SK-N-MC (cell line): Measurements from ENCODE around the gene ZNF19.

Source experiments
- EZH2 ChIP-seq: fragments of 200-600 bp; sonication (generic); IDR thresholded peaks from one replicate; pipeline ENCODE4 v1.6.1; 2017; ENCODE audit warnings: antibody characterized with exemption
- POLR2AphosphoS5 ChIP-seq: IDR thresholded peaks from 2 replicates; pipeline ENCODE4 v1.6.1; 2012; ENCODE audit warnings: mild to moderate bottlenecking, low read depth, low read length, borderline replicate concordance

GRCh38 chr16:71514476-71514875, 25.4 kb upstream of the ZNF19 start:
- TF ChIP-seq EZH2 (no peak), POLR2AphosphoS5 (no peak)
